ENCODE measurements around the gene HSD3B7. TPM values are rescaled to one million over a fixed set of nuclear protein-coding genes. Genes with fewer than 3 reads are reported as not detected.

Gene HSD3B7
- total RNA-seq, 1 donor from 2014 or later = 2.0 TPM

DNA sequence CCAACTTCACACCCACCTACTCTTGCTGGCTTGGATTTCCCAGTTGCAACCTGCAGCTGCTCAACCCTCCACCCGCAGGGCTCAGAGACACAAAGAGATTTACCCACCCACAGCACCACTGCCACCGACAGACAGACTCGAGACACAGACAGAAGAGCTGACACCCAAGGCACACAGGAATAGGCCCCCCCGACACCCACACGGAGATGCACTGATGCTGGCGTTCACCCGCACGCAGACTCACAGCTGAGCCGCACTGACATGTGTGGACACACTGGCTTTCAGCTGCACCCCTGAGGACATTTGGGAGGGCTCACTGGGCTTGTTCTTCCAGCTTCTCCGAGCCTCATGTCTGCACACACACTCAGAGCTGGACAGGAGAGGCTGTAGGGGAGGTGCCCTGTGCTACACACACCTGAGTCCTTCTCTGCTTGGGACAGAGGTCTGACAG is 17.3 kb downstream of the HSD3B7 start:
- Mint-ChIP-seq H3K27me3 (ENCODE audit: unreplicated experiment) (peaks cover 7% of the 10 kb centered on the region), H3K4me3 (ENCODE audit: unreplicated experiment) (peak overlapping the region; percentile 20), H3K36me3 (ENCODE audit: unreplicated experiment) (no peaks in the 10 kb centered on the region), H3K9me3 (ENCODE audit: unreplicated experiment) (peaks cover 7% of the 10 kb centered on the region), H3K4me1 (ENCODE audit: low read depth, unreplicated experiment) (peaks cover 31% of the 10 kb centered on the region), H3K27ac (ENCODE audit: unreplicated experiment) (peak overlapping the region; percentile 93)
- TF ChIP-seq, protein P1, sequence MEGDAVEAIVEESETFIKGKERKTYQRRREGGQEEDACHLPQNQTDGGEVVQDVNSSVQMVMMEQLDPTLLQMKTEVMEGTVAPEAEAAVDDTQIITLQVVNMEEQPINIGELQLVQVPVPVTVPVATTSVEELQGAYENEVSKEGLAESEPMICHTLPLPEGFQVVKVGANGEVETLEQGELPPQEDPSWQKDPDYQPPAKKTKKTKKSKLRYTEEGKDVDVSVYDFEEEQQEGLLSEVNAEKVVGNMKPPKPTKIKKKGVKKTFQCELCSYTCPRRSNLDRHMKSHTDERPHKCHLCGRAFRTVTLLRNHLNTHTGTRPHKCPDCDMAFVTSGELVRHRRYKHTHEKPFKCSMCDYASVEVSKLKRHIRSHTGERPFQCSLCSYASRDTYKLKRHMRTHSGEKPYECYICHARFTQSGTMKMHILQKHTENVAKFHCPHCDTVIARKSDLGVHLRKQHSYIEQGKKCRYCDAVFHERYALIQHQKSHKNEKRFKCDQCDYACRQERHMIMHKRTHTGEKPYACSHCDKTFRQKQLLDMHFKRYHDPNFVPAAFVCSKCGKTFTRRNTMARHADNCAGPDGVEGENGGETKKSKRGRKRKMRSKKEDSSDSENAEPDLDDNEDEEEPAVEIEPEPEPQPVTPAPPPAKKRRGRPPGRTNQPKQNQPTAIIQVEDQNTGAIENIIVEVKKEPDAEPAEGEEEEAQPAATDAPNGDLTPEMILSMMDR (IDR thresholded peaks at IDR 0.05; ENCODE audit: partially characterized antibody, unreplicated experiment) = no peak
- no peak for DNase-seq

DNA sequence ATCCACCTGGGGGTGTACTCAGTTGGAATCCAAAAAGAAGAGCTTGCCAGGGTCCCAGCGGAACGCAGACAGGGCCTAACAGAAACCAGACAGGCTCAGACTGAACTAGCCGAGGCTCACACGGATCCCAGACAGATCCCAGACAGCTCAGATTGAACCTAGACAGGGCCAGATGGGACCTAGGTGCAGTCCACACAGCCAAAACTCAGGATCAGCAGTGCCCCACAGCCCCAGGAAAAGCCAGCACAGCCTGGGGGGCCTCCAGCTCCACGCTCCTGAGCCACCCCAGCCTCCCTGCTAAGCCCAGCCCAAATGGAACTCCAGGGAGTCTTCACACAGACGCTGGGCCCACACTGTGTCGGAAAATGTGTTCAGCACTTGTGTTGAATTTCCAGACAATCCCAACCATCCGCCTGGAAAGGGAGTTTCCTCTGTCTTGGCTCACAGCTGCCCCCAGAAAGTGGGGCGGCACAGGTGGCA is 17.9 kb downstream of the HSD3B7 start:
- H3K36me3 Mint-ChIP-seq (ENCODE audit: unreplicated experiment) = no peaks in the 10 kb centered on the region
- peaks cover 34% of the 10 kb centered on the region for H3K4me1 Mint-ChIP-seq (ENCODE audit: low read depth, unreplicated experiment)
- peaks cover 7% of the 10 kb centered on the region for H3K9me3 Mint-ChIP-seq (ENCODE audit: unreplicated experiment)
- H3K27ac Mint-ChIP-seq (ENCODE audit: unreplicated experiment) = peak overlapping the region; percentile 93
- H3K4me3 Mint-ChIP-seq (ENCODE audit: unreplicated experiment) = peak overlapping the region; percentile 80
- H3K27me3 Mint-ChIP-seq (ENCODE audit: unreplicated experiment) = peaks cover 7% of the 10 kb centered on the region
- DNase-seq = no peak
- TF ChIP-seq, protein P1 (IDR thresholded peaks at IDR 0.05; ENCODE audit: partially characterized antibody, unreplicated experiment) = no peak

DNA sequence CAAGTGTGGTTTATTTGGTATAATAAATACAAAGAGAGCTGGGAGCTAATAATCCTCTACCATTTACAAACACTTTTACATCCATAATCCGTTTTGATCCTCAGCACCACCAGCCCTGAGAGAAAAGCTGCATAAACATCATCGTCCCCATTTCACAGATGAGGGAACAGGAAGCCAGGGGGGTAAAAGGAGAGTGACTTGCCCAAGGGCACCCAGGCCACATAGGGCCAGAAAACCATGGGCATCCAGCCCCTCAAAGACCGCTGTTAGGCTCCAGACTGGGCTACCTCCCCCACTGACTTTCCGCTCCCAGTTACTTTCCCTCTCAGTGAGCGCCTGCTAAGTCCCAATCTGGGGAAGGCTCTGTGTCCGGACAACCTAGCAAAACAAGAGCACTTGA is 18.7 kb downstream of the HSD3B7 start:
- TF ChIP-seq, protein P1 (IDR thresholded peaks at IDR 0.05; ENCODE audit: partially characterized antibody, unreplicated experiment) = no peak
- H3K27ac Mint-ChIP-seq (ENCODE audit: unreplicated experiment) = no peak overlapping the region
- peak overlapping the region; percentile 80 for H3K4me3 Mint-ChIP-seq (ENCODE audit: unreplicated experiment)
- peaks cover 7% of the 10 kb centered on the region for H3K9me3 Mint-ChIP-seq (ENCODE audit: unreplicated experiment)
- peaks cover 32% of the 10 kb centered on the region for H3K4me1 Mint-ChIP-seq (ENCODE audit: low read depth, unreplicated experiment)
- H3K36me3 Mint-ChIP-seq (ENCODE audit: unreplicated experiment) = no peaks in the 10 kb centered on the region
- H3K27me3 Mint-ChIP-seq (ENCODE audit: unreplicated experiment) = peaks cover 7% of the 10 kb centered on the region
- DNase-seq = no peak

DNA sequence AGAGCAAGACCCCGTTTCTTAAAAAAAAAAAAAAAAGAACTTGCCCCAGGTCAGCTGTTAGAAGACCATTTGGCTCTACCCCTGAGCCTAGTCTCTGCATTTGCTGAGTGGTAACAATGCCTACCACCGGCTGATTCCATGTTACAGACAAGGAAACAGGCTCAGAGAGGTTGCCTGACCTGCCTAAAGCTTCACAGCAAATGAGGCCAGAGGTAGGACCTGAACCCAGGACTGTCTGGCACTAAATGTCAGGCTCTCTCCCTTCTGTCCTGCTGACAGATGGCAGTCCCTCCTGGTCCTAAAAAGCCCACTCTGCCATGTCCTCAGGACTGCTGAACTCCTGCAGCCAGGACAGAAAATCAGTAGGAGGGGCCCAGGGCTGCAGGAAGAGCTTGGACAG is 19.7 kb downstream of the HSD3B7 start:
- Mint-ChIP-seq H3K4me3 (ENCODE audit: unreplicated experiment) (no peak overlapping the region), H3K9me3 (ENCODE audit: unreplicated experiment) (peaks cover 7% of the 10 kb centered on the region), H3K27me3 (ENCODE audit: unreplicated experiment) (peaks cover 7% of the 10 kb centered on the region), H3K27ac (ENCODE audit: unreplicated experiment) (no peak overlapping the region), H3K4me1 (ENCODE audit: low read depth, unreplicated experiment) (peaks cover 33% of the 10 kb centered on the region), H3K36me3 (ENCODE audit: unreplicated experiment) (no peaks in the 10 kb centered on the region)
- TF ChIP-seq, protein P1 (IDR thresholded peaks at IDR 0.05; ENCODE audit: partially characterized antibody, unreplicated experiment) = no peak
- DNase-seq = no peak

DNA sequence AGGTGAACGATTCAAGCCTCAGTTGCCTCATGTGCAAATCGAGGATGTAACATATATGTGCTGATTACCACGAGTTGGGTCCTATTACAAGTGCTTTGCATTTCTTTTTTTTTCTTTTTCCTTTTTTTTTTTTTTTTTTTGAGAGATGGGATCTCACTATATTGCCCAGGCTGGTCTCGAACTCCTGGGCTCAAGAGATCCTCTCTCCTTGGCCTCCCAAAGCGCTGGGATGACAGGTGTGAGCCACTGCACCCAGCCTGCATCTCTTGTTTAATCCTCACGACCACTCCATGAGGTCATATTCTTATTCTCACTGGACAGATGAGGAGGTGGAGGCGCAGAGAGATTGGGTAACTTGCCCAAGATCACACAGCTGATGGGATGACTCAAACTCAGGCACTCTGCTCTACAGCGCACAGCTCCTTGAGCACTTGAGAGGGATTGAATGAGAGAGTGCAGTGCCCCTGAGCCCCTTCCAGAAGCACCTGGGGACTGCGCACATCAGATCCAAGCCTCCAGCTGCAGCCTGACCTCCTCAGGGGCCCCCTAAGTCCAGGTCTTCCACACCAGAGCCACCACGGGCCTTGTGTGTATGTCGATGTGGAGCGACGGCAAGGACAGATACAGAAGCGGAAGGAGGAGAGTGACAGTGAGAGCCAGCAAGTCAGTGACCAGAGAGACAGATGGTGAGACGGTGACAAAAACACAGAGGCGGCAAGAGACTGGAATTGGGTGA is 20.5 kb downstream of the HSD3B7 start:
- peaks cover 36% of the 10 kb centered on the region for H3K4me1 Mint-ChIP-seq (ENCODE audit: low read depth, unreplicated experiment)
- peak overlapping the region; percentile 61 for H3K4me3 Mint-ChIP-seq (ENCODE audit: unreplicated experiment)
- TF ChIP-seq, protein P1 (IDR thresholded peaks at IDR 0.05; ENCODE audit: partially characterized antibody, unreplicated experiment) = no peak
- peaks cover 7% of the 10 kb centered on the region for H3K9me3 Mint-ChIP-seq (ENCODE audit: unreplicated experiment)
- H3K27ac Mint-ChIP-seq (ENCODE audit: unreplicated experiment) = peak overlapping the region; percentile 96
- no peak for DNase-seq
- H3K27me3 Mint-ChIP-seq (ENCODE audit: unreplicated experiment) = peaks cover 7% of the 10 kb centered on the region
- no peaks in the 10 kb centered on the region for H3K36me3 Mint-ChIP-seq (ENCODE audit: unreplicated experiment)

Measured in glutamatergic neuron (in vitro differentiated cells).